ENCODE results near the gene DCUN1D3. TPM values are rescaled to one million over a fixed set of nuclear protein-coding genes. Genes with fewer than 3 reads are reported as not detected.

The DCUN1D3 gene
- polyA plus RNA-seq, 4 donors, result 7.2 to 11.5 (median 9.6) TPM

- no peak for DNase-seq (ENCODE audit: low read depth in 4 of 4, low spot score in 3 of 4)
Observed at GRCh38 chr16:20920091-20920490, 19.9 kb upstream of the DCUN1D3 start.

- no peak for DNase-seq (ENCODE audit: low read depth in 4 of 4, low spot score in 3 of 4)
Observed at GRCh38 chr16:20918486-20919239, 18.5 kb upstream of the DCUN1D3 start.

GRCh38 chr16:20916942-20917341 lies 16.8 kb upstream of the DCUN1D3 start:
- no peak for DNase-seq (ENCODE audit: low read depth in 4 of 4, low spot score in 3 of 4)

DNA sequence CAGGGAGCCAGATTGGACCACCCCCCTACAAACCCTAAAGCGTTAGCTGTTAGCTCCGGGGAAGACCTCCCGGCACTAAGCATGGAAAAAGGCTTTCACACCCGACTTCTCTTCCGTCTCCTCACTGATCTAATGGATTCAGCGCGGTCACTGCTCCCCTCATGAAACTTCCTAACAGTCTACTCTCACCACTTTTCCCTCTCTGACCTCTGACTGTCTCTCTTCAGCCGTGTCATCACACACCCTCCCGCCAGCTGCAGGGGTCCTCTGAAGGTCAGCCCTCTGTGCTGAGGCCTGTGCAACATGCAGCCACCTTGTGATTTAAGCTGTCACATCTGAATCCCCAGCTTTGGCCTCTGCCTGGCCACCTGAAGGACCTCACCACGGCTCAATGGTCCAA lies 16.1 kb upstream of the DCUN1D3 start:
- no peak for DNase-seq (ENCODE audit: low read depth in 4 of 4, low spot score in 3 of 4)

DNA sequence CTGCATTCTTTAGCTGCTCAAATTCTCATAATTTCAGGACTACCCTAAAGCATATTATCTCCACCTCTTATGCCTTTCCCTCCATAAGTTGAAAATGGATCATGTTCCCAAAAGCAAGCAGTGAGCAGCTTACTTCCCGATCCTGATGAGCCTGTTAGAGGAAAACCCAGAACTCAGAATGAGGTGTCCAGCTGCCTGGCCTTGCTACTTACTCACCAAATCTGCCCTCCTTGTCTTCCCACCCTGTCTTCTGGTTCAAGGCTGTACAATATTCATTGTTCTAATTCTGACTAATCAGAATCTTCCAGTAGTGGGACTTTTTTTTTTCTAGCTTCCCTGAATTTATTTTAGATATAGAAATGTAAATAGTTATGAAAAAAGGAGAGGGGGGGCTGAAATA lies 11.2 kb upstream of the DCUN1D3 start:
- DNase-seq (ENCODE audit: low read depth in 4 of 4, low spot score in 3 of 4), result no peak

DNA sequence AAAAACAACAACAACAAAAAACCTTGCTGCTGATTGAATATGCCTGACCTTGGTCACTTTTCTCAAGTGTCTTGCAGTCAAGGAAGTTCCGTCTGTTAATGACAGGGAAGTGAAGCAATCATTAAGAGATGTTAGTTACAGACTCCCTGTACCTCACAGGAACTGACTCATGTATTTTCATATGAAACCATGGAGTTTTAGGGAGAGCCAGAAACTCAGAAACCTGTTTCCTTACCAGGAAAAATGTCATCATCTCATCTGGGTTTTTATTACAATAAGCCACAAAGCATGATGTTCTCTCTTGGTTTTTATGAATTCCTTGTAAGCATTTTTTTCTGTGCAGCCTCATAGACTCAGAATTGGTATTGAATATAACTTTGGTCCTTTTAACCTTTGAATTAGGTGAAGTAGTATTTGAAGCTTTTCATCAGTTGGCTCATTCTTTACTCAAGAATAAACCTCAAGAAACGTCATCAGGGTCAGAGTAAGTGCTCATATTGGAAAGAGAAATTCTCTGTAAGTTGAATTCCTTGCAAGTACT lies 10.7 kb upstream of the DCUN1D3 start:
- DNase-seq (ENCODE audit: low read depth in 4 of 4, low spot score in 3 of 4), result no peak

DNA sequence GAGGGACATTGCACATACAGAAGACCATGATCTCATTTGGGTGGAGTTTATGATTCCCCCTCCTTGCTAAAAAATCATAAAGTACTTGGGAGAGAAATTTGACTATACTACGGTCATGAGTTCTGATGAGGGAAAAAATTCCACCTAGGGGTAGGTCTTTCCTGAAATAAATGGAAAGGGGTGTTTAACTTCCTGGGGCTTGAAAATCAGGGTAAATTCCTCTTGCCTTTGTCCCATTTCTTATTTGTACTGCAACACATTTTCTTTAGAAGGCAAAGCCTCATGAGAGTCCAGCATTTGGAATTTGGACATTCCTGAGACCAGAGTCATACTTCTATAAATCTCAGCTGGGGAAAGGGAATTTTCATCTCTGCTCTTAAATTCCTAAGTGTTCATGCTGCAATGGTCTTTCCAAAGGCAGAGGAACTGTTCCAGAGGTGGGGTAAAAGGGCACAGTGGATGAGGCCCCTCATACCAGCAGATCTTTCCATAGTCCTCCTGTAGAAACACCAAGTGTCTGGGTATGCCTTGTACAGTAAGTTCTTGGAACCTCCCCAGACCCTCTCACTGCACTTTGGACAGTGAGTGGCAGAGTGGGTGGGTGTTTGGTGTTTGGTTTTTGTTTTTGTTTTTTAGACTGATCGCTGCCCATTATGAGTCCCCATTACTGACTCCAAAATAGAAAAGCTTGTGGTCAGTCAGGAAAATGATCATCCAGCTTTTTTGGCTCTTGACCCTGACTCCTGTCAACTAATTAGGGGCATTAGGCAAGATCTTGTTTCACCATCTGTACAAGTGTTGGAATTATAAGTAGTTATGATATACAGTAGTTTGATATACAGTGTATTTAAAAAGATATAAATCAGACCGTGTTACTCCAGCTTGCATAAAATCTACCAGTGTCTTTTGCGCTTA lies 6.4 kb upstream of the DCUN1D3 start:
- peak in 1 of 4 donors; percentile 36 for DNase-seq (ENCODE audit: low read depth in 4 of 4, low spot score in 3 of 4)

- DNase-seq (ENCODE audit: low read depth in 4 of 4, low spot score in 3 of 4), result no peak
Observed at GRCh38 chr16:20905576-20905975, 5.4 kb upstream of the DCUN1D3 start.

DNA sequence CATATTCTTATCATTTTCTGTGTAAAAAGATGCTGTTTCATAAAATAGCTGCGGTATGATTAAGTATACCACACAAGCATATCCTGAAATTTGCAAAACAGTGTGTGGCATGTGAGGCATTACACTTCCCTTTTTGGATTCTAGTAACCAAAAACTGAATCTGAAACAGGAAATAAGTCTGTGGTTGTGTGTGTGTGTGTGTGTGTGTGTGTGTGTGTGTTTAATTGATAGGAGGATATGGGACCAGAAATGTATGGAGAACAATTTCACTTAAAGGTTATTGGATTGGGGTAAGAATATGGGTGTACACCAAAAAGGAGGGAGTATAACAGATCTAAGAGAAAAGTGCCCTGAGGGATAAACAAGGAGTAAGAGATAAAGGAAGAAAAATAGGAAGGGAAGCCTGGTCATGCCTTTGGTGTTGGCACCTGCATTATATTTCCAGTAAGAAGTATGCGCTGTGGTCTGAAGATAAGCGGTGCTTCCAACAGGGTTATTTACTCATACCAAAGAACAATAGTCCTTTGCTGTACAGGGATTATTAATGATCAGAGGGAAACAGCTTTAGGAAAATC lies 4.4 kb upstream of the DCUN1D3 start:
- DNase-seq (ENCODE audit: low read depth in 4 of 4, low spot score in 3 of 4), result no peak

DNA sequence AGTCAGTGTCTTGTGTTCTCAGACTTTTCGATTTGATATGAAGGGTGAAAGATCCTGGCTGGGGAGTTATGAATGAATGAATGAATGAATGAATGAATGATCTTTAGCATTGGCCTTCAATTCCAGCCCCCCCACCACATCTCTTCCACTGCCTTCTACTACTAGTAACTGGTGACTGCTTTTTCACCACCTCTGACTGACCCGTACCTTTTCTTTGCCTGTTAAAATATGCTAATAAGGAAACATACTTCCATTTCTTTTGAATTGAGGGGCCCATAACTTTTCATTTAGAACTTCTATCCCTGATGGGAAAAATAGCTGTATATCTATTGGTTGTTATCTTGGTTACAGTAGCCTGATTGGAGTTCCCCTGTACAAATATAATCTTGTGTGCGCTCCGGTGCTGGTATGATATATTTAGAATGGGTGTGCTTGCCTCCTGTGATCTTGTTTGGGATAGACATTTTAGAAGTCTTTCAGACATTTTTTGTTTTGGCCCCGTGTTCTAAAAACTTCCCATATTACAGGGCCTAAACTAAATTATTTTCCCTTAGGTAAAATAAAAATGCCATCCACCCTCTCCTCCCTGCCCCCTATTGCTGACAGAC lies 3.8 kb upstream of the DCUN1D3 start:
- no peak for DNase-seq (ENCODE audit: low read depth in 4 of 4, low spot score in 3 of 4)

- no peak for DNase-seq (ENCODE audit: low read depth in 4 of 4, low spot score in 3 of 4)
Observed at GRCh38 chr16:20903116-20903898, 3.1 kb upstream of the DCUN1D3 start.

DNA sequence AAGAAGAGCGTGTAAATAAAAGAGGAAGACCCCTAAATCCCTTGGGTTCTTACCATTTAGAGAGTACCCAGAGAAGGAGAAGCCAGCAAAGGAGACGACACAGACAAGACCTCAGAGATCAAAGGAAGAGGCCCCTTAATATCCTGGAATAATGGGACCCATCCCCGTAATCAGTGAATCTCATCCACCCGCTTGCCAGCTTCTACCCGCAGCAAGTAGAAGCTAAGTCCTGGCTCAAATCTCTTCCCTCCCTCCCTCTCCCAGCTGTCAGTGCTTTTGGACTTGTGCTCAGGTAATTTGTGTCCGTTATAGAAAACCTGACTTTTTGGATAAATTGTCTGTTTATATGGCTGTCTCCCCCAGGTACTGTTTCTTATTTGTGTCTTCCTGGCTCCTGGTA lies 2.3 kb upstream of the DCUN1D3 start:
- DNase-seq (ENCODE audit: low read depth in 4 of 4, low spot score in 3 of 4), result no peak

- peak in 1 of 4 donors; percentile 51 for DNase-seq (ENCODE audit: low read depth in 4 of 4, low spot score in 3 of 4)
Observed at GRCh38 chr16:20901436-20902112, 1.4 kb upstream of the DCUN1D3 start.

DNA sequence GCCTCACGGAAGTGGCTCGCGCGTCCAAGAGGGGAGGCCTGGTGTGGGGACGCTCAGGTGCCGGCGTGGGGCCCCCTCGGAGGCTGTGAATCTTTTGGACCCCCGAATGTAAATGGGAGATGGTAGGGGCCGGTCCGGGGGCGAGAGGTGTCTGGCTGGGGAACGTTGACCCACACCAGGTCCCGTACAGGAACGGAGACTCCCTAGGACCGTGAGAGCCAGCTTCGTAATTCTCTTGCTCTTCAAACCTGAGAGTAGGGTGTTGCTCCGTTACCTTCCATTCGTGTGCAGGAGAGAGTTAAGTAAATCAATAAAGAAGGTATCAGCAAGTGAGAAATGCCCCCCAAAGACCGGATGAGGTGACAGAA lies 894 bp upstream of the DCUN1D3 start:
- no peak for DNase-seq (ENCODE audit: low read depth in 4 of 4, low spot score in 3 of 4)

- peak in 2 of 4 donors; percentile 55 to 63 for DNase-seq (ENCODE audit: low read depth in 4 of 4, low spot score in 3 of 4)
Observed at GRCh38 chr16:20899477-20900298, 470 bp downstream of the DCUN1D3 start.

DNA sequence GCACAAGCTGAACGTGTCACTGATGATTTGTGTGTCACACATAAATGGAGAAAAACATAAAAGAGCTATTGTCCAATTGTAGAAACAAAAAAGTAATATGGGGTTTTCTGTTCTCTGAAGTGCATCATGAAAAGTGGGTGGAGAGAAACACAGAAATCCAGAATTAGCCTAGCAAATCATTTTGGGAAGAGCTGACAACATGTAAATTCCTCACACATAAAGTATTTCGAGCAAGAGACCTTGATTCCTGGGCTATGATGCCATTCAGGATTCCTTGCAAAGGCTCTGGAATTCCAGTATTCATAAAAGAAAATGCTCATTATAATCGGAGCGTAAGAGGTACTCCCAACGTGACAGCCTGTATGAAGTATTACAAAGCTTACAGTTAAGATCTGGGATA lies 1.1 kb downstream of the DCUN1D3 start:
- DNase-seq (ENCODE audit: low read depth in 4 of 4, low spot score in 3 of 4), result no peak

DNA sequence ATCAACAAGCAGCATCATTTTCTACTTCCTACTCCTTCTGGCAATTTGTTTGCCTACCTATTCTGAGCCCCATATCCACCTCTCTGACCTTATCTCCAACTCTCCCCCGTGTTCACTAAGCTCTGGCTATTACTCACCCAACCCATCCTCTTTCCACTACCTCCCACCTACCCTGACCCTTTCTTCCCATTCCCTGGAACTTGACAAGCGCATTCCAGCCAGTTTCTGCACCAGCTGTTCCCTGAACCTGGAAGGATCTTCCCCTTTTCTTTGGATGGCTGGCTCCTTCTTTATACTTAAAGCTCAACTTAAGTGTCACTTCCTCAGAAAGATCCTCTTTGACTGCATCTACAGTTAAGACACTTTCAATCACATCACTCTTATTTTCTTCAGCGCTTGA lies 2.2 kb downstream of the DCUN1D3 start:
- DNase-seq (ENCODE audit: low read depth in 4 of 4, low spot score in 3 of 4), result no peak

GRCh38 chr16:20897253-20897897 lies 2.8 kb downstream of the DCUN1D3 start:
- DNase-seq (ENCODE audit: low read depth in 4 of 4, low spot score in 3 of 4), result no peak

Measured in left renal pelvis (tissue), 4 donors.